GM23248 (cell line): ENCODE results near the gene TNXB.

Experiments used
- EZH2 ChIP-seq: fragments of 200-600 bp; sonication (generic); IDR thresholded peaks from 2 replicates; pipeline ENCODE4 v1.6.1; 2018; ENCODE audit warnings: antibody characterized with exemption, mild to moderate bottlenecking; ENCODE audit not compliant: insufficient read depth, poor library complexity, severe bottlenecking
- EZH2phosphoT487 ChIP-seq: fragments of 200-600 bp; sonication (generic); IDR thresholded peaks from 2 replicates; pipeline ENCODE4 v1.6.1; 2018; ENCODE audit warnings: antibody characterized with exemption, moderate library complexity, mild to moderate bottlenecking, low read depth; ENCODE audit not compliant: insufficient read depth

DNA sequence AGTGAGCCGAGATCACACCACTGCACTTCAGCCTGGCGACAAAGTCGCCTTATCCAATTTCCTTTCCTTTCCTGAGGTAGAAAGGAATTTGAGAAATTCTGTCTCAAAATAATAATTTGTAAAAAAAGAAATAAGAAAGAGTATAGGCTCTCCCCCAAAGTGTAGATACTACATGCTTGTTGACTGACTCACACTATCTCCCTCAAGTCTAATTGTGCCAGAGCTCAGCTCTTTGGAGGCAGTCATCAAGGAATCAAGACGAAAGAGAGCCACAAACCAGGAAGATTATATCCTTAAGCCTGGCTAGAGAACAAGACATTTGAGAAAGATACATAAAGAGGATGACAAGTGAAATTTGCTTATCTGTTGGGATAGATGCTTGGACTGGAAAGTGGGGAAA lies 24.6 kb upstream of the TNXB start:
- TF ChIP-seq EZH2 (no peak), EZH2phosphoT487 (no peak)
